Effector memory CD8-positive, alpha-beta T cell (primary cell): Measurements from ENCODE around the gene MACROD2.

ENCODE experiments used
- ATAC-seq: fragments of 150-1000 bp; cut with Tn5 transposase; replicated peaks from 2 replicates; pipeline ENCODE4 v1.10.0; 2021; ENCODE audit warnings: mild to moderate bottlenecking, moderate library complexity
- DNase-seq, 3 experiments: peaks; one replicate each; pipeline ENCODE4 v3.0.0; 2021
- H3K27ac Mint-ChIP-seq, 2 donors: one replicate each; pipeline ENCODE4 v1.8.0; 2022; ENCODE audit warnings: mild to moderate bottlenecking in 2 of 2, mixed read lengths in 2 of 2, moderate library complexity in 2 of 2
- H3K27me3 Mint-ChIP-seq, 2 donors: one replicate each; pipeline ENCODE4 v1.8.0; 2022; ENCODE audit warnings: mixed read lengths in 2 of 2
- H3K36me3 Mint-ChIP-seq: one replicate; pipeline ENCODE4 v1.8.0; 2022; ENCODE audit warnings: mild to moderate bottlenecking, moderate library complexity, mixed read lengths; ENCODE audit not compliant: insufficient read depth
- H3K4me1 Mint-ChIP-seq, 2 donors: one replicate each; pipeline ENCODE4 v1.8.0; 2022; ENCODE audit warnings: low read depth in 2 of 2, mixed read lengths in 2 of 2
- H3K4me3 Mint-ChIP-seq, 2 donors: one replicate each; pipeline ENCODE4 v1.8.0; 2022; ENCODE audit warnings: mild to moderate bottlenecking in 2 of 2, mixed read lengths in 2 of 2, moderate library complexity in 2 of 2
- H3K9me3 Mint-ChIP-seq, 2 donors: one replicate each; pipeline ENCODE4 v1.8.0; 2022; ENCODE audit warnings: mixed read lengths in 2 of 2

The MACROD2 gene

DNA sequence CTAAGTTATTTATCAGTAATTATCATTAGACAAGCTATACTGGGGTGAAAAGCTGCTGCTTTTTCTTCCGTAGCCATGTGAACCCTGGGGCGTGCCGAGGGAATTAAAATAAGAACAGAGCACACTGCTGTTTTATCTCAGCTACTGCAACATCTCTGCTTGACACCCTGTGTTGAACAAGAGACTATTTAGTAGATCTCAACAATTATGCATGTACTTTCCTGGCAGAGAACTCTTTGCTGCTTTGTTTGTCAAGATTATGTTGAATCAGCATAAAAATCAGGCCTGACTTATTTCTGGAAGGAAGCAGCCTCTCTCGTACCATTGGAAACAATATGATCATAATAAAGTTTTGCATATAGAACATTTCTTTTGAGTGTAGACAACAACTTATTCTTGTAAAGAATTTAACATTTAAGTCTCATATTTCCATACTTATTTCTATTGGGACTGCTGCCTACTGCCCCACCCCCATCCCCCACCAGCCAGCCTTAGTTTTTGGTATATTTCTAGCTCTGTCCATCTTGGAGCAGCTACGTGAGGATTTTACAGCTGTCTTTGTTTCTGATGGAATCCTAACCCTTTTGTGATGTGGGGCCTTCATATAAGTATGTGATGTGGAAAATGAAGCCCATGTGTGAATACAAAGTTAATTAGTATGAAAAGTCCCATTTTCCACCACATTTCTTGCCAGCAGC is 1566.5 kb downstream of the MACROD2 start:
- H3K4me3 Mint-ChIP-seq: no peak overlapping the region
- H3K27me3 Mint-ChIP-seq: no peaks in the 10 kb centered on the region
- H3K36me3 Mint-ChIP-seq: no peaks in the 10 kb centered on the region
- H3K9me3 Mint-ChIP-seq: peaks cover 4 to 5% of the 10 kb centered on the region in 2 donors
- DNase-seq: no peak
- no peak overlapping the region for H3K27ac Mint-ChIP-seq
- no peak for ATAC-seq
- H3K4me1 Mint-ChIP-seq: no peaks in the 10 kb centered on the region

DNA sequence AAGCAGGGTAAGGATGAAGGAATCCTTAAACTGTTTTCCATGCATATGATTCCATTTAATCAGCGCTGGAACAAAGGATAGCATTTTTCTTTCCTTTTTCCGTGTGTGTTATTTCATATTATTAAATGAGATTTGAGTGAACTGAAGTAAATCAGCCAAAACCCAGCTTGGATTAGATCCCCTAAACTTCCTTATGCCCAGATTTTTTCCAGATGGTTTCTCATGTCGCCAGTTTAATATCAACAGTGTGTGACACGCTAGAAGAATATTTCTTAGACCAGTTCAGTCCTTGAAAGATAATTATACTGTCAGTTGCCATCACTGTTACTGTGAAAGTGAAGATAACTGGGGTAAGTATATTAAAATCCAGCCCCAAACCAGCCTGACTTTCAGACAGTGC is 1568.5 kb downstream of the MACROD2 start:
- peaks cover 8 to 12% of the 10 kb centered on the region in 2 donors for H3K9me3 Mint-ChIP-seq
- H3K27me3 Mint-ChIP-seq: no peaks in the 10 kb centered on the region
- no peaks in the 10 kb centered on the region for H3K4me1 Mint-ChIP-seq
- no peaks in the 10 kb centered on the region for H3K36me3 Mint-ChIP-seq
- H3K27ac Mint-ChIP-seq: no peak overlapping the region
- DNase-seq (no peak), ATAC-seq (no peak)
- no peak overlapping the region for H3K4me3 Mint-ChIP-seq

DNA sequence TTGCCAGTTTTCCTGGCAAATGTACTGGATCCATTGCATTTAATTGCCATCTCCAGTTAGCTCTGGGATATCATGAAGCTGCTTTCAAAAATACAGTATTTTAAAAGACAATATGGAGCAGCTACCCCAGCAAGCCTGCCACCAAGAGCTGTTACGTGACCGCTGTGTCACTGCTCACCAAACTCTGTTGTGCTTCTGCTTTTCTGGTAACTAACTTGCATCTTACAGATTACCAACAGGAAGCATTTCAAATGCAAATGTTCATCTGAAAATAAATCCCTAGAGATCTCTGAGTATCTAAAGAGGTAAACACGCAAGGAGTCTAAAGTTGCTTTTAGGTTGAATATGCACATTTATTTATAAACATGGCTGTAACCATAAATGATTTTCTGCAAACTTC is 1569.7 kb downstream of the MACROD2 start:
- DNase-seq (no peak), ATAC-seq (no peak)
- Mint-ChIP-seq H3K4me3 (no peak overlapping the region), H3K9me3 (peaks cover 4 to 14% of the 10 kb centered on the region in 2 donors), H3K36me3 (no peaks in the 10 kb centered on the region), H3K27me3 (no peaks in the 10 kb centered on the region), H3K4me1 (no peaks in the 10 kb centered on the region), H3K27ac (no peak overlapping the region)

DNA sequence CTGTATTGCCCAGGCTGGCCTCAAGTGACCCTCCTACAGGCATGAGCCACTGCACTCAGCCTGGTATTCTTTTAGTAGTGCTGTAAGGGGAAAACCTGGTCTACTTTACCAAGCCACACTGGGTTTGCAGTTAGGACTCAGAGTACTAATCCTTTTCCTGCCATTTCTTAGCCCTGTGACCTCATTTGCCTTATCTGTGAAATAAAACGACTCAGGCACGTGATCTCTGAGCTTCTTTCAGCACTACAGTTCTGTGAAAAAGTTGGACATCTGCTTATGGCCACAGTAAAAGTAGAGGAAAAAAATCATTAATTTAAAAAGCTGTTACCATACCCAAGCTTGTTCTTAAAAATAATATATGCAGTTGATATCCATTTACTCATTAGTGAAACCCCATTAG is 1570.5 kb downstream of the MACROD2 start:
- H3K36me3 Mint-ChIP-seq: no peaks in the 10 kb centered on the region
- no peak overlapping the region for H3K27ac Mint-ChIP-seq
- H3K4me3 Mint-ChIP-seq: no peak overlapping the region
- DNase-seq (no peak), ATAC-seq (no peak)
- peaks cover 4 to 18% of the 10 kb centered on the region in 2 donors for H3K9me3 Mint-ChIP-seq
- H3K27me3 Mint-ChIP-seq: no peaks in the 10 kb centered on the region
- H3K4me1 Mint-ChIP-seq: no peaks in the 10 kb centered on the region

DNA sequence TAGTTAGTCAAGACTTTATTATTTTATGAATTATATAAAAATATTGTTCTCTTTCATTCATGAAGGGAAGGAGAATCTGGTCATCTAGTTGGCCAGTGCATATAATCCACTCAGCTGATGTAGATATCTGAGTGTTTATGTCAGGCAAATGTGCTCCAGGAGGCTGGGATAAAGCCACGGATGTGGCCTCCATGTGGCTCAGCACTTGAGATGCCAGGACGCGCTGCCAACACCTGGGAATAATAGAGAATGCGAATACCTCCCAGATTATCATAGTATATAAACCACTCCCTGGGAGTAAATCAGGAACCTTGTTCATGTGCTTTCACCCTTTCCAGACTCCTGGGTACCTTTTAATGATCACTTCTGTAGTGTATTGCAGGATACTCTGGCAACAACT is 1571.9 kb downstream of the MACROD2 start:
- H3K9me3 Mint-ChIP-seq: peaks cover 4 to 18% of the 10 kb centered on the region in 2 donors

DNA sequence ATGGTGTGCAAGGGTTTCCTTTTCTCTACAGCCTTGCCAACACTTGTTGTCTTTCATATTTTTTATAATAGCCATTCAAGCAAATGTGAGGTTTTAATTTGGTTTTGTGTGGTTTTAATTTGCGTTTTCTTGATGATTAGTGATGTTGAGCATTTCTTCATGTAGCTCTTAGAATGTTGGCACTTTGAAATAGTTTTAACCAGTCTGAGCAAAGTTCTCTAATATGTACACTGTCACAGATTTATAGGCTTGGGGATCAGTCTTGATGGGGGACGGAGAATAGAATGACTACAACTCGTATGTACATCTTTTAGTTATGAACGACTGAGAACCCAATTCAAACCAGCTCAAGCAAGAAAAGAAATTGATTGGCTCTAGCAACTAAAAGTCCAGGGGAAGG is 1574.8 kb downstream of the MACROD2 start:
- no peak overlapping the region for H3K27ac Mint-ChIP-seq
- H3K27me3 Mint-ChIP-seq: no peaks in the 10 kb centered on the region
- no peaks in the 10 kb centered on the region for H3K36me3 Mint-ChIP-seq
- DNase-seq (no peak), ATAC-seq (no peak)
- no peak overlapping the region for H3K4me3 Mint-ChIP-seq
- no peaks in the 10 kb centered on the region for H3K4me1 Mint-ChIP-seq
- H3K9me3 Mint-ChIP-seq: peaks cover 7 to 18% of the 10 kb centered on the region in 2 donors

More for the DNA sequence above, 1571.9 kb downstream of the MACROD2 start:
- H3K4me3 Mint-ChIP-seq: no peak overlapping the region
- no peaks in the 10 kb centered on the region for H3K36me3 Mint-ChIP-seq
- DNase-seq (no peak), ATAC-seq (no peak)
- H3K27ac Mint-ChIP-seq: no peak overlapping the region
- H3K27me3 Mint-ChIP-seq: no peaks in the 10 kb centered on the region
- H3K4me1 Mint-ChIP-seq: no peaks in the 10 kb centered on the region

DNA sequence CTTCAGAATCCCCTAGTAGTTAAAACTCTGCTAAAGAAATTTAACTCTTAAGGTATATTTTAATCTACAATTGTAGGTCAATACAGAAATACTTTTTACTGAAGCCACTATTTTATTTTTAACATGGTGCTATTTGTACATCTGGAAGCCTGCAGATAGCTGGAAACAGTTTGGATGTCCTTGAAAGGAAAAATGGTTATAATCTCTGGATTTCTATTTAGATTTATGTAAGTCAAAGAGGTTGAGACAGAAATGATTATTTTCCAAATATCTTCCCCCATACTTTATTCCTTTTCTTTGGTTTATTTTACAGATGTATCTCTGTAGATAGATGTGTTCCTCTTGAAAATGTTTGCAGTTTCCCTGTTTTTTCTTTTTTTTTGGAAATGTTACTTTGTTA is 1575.7 kb downstream of the MACROD2 start:
- Mint-ChIP-seq H3K27ac (no peak overlapping the region), H3K4me3 (no peak overlapping the region), H3K9me3 (peaks cover 7 to 18% of the 10 kb centered on the region in 2 donors), H3K36me3 (no peaks in the 10 kb centered on the region), H3K4me1 (no peaks in the 10 kb centered on the region), H3K27me3 (no peaks in the 10 kb centered on the region)
- no peak for ATAC-seq
- DNase-seq: no peak

DNA sequence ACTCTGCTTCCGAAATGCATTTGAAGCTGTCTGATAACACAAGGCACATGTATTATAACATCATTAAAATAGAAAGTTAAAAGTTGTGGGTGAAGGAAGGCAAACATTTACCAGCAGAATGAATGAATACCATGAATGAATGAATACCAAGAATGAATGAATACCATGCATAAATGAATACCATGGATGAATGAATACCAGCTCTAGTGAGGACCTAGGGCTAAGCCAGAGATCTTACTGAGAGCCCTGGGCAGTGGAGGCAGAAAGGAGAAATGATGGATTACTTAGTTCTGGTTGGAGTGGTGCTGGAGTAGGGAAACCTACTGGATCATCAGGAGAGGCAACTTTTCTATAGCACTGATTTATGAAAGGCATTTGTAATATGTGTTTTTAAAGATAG is 1579.9 kb downstream of the MACROD2 start:
- no peaks in the 10 kb centered on the region for H3K4me1 Mint-ChIP-seq
- ATAC-seq (no peak), DNase-seq (no peak)
- no peaks in the 10 kb centered on the region for H3K36me3 Mint-ChIP-seq
- no peak overlapping the region for H3K4me3 Mint-ChIP-seq
- peaks cover 4 to 6% of the 10 kb centered on the region in 2 donors for H3K9me3 Mint-ChIP-seq
- H3K27ac Mint-ChIP-seq: no peak overlapping the region
- H3K27me3 Mint-ChIP-seq: no peaks in the 10 kb centered on the region

DNA sequence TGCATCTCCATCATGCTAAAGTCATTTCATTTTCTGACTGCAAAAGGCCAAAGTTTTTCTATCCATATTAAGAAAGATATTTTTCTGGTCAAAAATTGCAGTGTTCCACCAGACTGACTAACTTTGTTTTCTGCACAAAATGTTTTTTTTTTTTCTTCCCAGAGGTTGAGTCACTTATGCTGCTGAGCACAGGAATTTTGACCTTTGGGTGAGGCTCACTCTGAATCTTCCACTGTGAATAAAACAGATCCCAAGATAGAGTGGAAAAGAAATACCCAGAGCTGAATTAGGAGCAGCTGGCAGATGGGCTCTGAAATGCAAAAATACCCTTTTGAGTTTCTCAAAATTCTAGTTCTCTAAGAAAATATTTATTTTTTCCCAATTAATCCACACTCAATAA is 1581.1 kb downstream of the MACROD2 start:
- Mint-ChIP-seq H3K9me3 (peaks cover 8 to 9% of the 10 kb centered on the region in 2 donors), H3K4me3 (no peak overlapping the region), H3K27ac (no peak overlapping the region), H3K4me1 (no peaks in the 10 kb centered on the region), H3K36me3 (no peaks in the 10 kb centered on the region), H3K27me3 (no peaks in the 10 kb centered on the region)
- no peak for ATAC-seq
- no peak for DNase-seq

DNA sequence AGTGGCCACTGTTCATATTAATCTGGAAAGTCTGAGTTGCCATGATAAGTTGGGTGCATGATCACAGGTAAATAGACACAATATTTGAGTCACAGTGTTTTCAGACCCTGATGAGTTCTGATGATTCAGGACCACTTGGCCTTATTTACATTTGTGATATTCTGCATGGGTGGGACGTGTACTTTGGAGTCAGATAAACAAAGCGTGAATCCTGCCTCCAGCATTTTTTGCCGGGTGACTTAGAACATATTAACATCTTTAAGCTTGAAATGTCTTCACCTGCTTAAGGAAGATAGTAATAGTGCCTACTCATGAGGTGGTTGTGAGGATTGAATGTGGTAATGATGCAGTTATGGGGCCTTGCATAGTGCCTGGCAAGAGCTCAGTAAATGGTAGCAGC is 1582.8 kb downstream of the MACROD2 start:
- DNase-seq: no peak
- no peak for ATAC-seq
- Mint-ChIP-seq H3K4me1 (no peaks in the 10 kb centered on the region), H3K4me3 (no peak overlapping the region), H3K27me3 (no peaks in the 10 kb centered on the region), H3K36me3 (no peaks in the 10 kb centered on the region), H3K9me3 (peaks cover 8 to 11% of the 10 kb centered on the region in 2 donors), H3K27ac (no peak overlapping the region)

DNA sequence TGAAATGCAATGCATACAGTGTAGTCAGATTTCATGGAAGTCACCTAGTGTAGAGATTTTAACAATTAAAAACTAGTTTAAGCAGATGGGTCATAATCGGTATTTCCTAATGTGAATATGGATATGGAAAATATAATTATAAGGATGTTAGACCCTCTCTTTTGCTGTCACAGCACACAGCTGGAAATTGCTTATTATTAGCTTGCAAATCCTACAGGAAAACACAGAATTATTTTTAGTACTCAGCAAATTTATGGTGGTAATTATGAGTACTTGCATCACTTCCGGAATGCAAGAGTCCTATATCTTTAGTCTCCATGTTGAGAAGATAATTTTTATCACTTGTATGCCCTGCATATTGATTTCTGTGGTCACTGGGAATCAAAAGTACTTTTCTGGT is 1584.4 kb downstream of the MACROD2 start:
- ATAC-seq (no peak), DNase-seq (no peak)
- Mint-ChIP-seq H3K27me3 (no peaks in the 10 kb centered on the region), H3K9me3 (peaks cover 8 to 12% of the 10 kb centered on the region in 2 donors), H3K27ac (no peak overlapping the region), H3K4me1 (no peaks in the 10 kb centered on the region), H3K4me3 (no peak overlapping the region), H3K36me3 (no peaks in the 10 kb centered on the region)

DNA sequence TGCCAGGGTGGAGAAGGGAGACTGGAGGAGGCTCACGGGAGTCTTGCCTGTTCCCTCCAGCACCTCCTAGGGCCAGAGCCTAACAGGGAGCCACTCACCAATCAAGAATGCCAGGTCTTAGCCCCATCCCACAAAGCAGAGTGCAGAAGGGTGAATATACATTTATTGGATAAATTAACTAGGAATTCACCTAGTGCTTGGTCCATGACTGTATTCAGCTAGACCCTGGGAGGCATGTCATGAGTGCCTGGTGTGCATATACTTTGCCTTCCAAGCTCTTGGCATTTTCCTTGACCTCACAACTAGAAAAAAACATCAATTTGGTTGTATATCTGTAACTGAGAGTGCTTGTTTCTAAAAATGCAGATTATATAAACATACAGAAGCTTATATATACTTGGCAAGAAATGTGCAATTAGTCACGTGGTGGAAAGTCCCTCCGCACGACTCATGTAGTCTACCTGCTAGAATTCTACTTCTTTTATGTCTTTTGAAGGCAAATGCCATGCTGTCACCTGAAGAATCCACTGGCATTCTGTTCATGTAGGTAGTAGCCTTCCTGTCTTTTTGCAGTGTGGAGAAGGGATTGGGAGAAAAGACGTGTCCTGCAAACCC is 1586.9 kb downstream of the MACROD2 start:
- Mint-ChIP-seq H3K27me3 (no peaks in the 10 kb centered on the region), H3K9me3 (peaks cover 11 to 18% of the 10 kb centered on the region in 2 donors), H3K4me3 (no peak overlapping the region), H3K36me3 (no peaks in the 10 kb centered on the region), H3K27ac (no peak overlapping the region), H3K4me1 (no peaks in the 10 kb centered on the region)
- DNase-seq (no peak), ATAC-seq (no peak)

DNA sequence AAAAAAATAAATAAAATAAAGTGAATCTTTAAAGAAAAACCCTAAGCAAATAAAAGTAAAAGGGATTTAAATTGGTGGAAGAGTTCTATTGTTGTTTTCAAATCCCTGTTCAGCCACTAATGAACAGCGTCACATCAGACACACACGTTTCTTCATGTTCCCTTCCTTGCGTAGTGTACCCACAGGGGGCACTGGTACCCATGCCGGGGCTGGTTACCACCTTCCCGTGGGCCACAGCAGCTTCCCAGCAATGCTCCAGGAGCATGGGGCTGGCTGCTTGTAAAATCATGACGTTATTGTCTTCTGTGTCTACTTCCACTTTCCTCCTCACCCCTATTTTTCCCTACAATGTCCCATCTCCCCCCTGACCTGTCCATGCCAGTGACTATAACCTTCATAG is 1589.2 kb downstream of the MACROD2 start:
- no peak for ATAC-seq
- no peak overlapping the region for H3K27ac Mint-ChIP-seq
- no peak for DNase-seq

DNA sequence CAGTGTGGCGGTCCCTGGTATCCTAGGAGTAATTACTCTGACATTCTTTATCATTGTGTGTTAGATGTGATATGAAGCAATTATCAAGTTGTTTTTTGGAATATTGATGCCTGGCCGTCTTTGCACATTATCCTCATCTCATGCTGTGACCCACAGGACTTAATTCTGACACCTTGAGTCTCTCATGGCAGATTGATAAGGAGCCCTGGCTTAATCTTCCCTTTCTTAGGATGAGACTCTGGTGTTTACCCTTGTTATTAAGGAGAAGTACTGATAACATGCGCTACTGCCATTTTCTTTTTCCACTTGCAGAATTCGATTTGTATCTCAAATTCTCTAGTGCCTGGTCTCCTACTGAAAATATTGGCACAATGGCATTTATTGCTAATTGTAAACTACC is 1597.8 kb downstream of the MACROD2 start:
- Mint-ChIP-seq H3K4me3 (no peak overlapping the region), H3K27me3 (no peaks in the 10 kb centered on the region), H3K27ac (no peak overlapping the region), H3K9me3 (peaks cover 7% of the 10 kb centered on the region in 2 donors), H3K4me1 (no peaks in the 10 kb centered on the region), H3K36me3 (no peaks in the 10 kb centered on the region)
- no peak for ATAC-seq
- no peak for DNase-seq

More for the DNA sequence above, 1589.2 kb downstream of the MACROD2 start:
- H3K4me1 Mint-ChIP-seq: no peaks in the 10 kb centered on the region
- H3K4me3 Mint-ChIP-seq: no peak overlapping the region
- H3K36me3 Mint-ChIP-seq: no peaks in the 10 kb centered on the region
- peaks cover 9 to 18% of the 10 kb centered on the region in 2 donors for H3K9me3 Mint-ChIP-seq
- H3K27me3 Mint-ChIP-seq: no peaks in the 10 kb centered on the region
